Parathyroid adenoma (tissue), 2 donors: ENCODE data around the gene CAMKK2.

Experiments
- H2AFZ ChIP-seq: fragments of 300-600 bp; sonication (generic); one replicate; pipeline ENCODE4 v1.7.0; 2017; ENCODE audit warnings: antibody characterized with exemption, mild to moderate bottlenecking
- H3K27ac ChIP-seq: fragments of 300-600 bp; sonication (generic); one replicate; pipeline ENCODE4 v1.7.0; 2017
- H3K27me3 ChIP-seq: fragments of 300-600 bp; sonication (generic); one replicate; pipeline ENCODE4 v1.7.0; 2017; ENCODE audit warnings: low read length; ENCODE audit not compliant: control insufficient read depth, insufficient read depth
- H3K36me3 ChIP-seq: fragments of 300-600 bp; sonication (generic); one replicate; pipeline ENCODE4 v1.7.0; 2017; ENCODE audit warnings: low read length; ENCODE audit not compliant: control insufficient read depth, insufficient read depth
- H3K4me1 ChIP-seq: fragments of 300-600 bp; sonication (generic); one replicate; pipeline ENCODE4 v1.7.0; 2017; ENCODE audit warnings: control low read depth
- H3K4me2 ChIP-seq: fragments of 300-600 bp; sonication (generic); one replicate; pipeline ENCODE4 v1.7.0; 2017; ENCODE audit warnings: low read length
- H3K4me3 ChIP-seq: fragments of 300-600 bp; sonication (generic); one replicate; pipeline ENCODE4 v1.7.0; 2017; ENCODE audit warnings: low read depth, low read length
- H3K79me2 ChIP-seq: fragments of 300-600 bp; sonication (generic); one replicate; pipeline ENCODE4 v1.7.0; 2017; ENCODE audit warnings: control low read depth
- H3K9ac ChIP-seq: fragments of 300-600 bp; sonication (generic); one replicate; pipeline ENCODE4 v1.7.0; 2017; ENCODE audit warnings: mild to moderate bottlenecking
- H3K9me3 ChIP-seq: fragments of 300-600 bp; sonication (generic); one replicate; pipeline ENCODE4 v1.7.0; 2017; ENCODE audit warnings: low read length; ENCODE audit not compliant: control insufficient read depth
- CTCF ChIP-seq: fragments of 300-600 bp; sonication (generic); IDR thresholded peaks from one replicate; pipeline ENCODE4 v1.7.0; 2017; ENCODE audit warnings: antibody characterized with exemption, mild to moderate bottlenecking
- donor health status: primary hyperparathyroidism.

The CAMKK2 gene

GRCh38 chr12:121294151-121294889 is 2.2 kb downstream of the CAMKK2 start:
- H3K4me1 ChIP-seq: no peaks in the 10 kb centered on the region
- H3K27ac ChIP-seq: no peak overlapping the region
- H3K27me3 ChIP-seq: no peaks in the 10 kb centered on the region
- H3K4me2 ChIP-seq: no peak overlapping the region
- H3K9me3 ChIP-seq: no peaks in the 10 kb centered on the region
- peaks cover 8% of the 10 kb centered on the region for H3K79me2 ChIP-seq
- no peak overlapping the region for H3K4me3 ChIP-seq
- H3K36me3 ChIP-seq: no peaks in the 10 kb centered on the region
- no peak overlapping the region for H2AFZ ChIP-seq
- H3K9ac ChIP-seq: no peak overlapping the region
- no peak for TF ChIP-seq CTCF

- Histone ChIP-seq H3K36me3 (no peaks in the 10 kb centered on the region), H3K9me3 (no peaks in the 10 kb centered on the region), H3K4me3 (no peak overlapping the region), H3K79me2 (peaks cover 8% of the 10 kb centered on the region), H2AFZ (no peak overlapping the region), H3K9ac (no peak overlapping the region), H3K4me2 (no peak overlapping the region), H3K27ac (no peak overlapping the region), H3K27me3 (no peaks in the 10 kb centered on the region), H3K4me1 (no peaks in the 10 kb centered on the region)
- TF ChIP-seq CTCF: no peak
Measured at GRCh38 chr12:121293603-121294002, 2.9 kb downstream of the CAMKK2 start.

- H3K27ac ChIP-seq: no peak overlapping the region
- H3K9ac ChIP-seq: no peak overlapping the region
- no peaks in the 10 kb centered on the region for H3K27me3 ChIP-seq
- H3K4me2 ChIP-seq: no peak overlapping the region
- TF ChIP-seq CTCF: no peak
- H3K36me3 ChIP-seq: no peaks in the 10 kb centered on the region
- H2AFZ ChIP-seq: no peak overlapping the region
- H3K4me3 ChIP-seq: no peak overlapping the region
- no peaks in the 10 kb centered on the region for H3K9me3 ChIP-seq
- H3K79me2 ChIP-seq: peaks cover 19% of the 10 kb centered on the region
- H3K4me1 ChIP-seq: no peaks in the 10 kb centered on the region
Measured at GRCh38 chr12:121290410-121290809, 6.1 kb downstream of the CAMKK2 start.

DNA sequence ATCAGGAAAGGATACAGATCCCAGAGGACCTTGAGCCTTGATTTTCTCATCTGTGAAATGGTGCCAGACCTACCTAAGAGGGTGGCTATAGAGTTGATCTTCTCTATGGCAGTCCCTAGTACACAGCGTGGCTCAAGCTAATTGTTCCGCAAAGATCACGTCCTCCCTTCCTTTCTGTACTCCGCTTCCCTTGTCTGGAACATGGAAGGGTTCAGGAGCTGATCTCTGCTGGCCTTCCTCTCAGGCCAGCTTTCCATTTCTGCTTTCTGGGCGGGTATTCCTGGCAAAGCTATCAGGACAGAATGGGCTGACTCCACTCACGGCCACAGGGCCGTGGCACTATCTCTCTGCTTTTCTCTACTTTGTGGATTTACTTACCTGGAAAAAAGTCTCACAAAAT is 6.5 kb downstream of the CAMKK2 start:
- Histone ChIP-seq H3K79me2 (peaks cover 19% of the 10 kb centered on the region), H2AFZ (no peak overlapping the region), H3K27ac (no peak overlapping the region), H3K9me3 (no peaks in the 10 kb centered on the region), H3K9ac (no peak overlapping the region), H3K4me2 (no peak overlapping the region), H3K27me3 (no peaks in the 10 kb centered on the region), H3K4me1 (no peaks in the 10 kb centered on the region), H3K4me3 (no peak overlapping the region), H3K36me3 (no peaks in the 10 kb centered on the region)
- TF ChIP-seq CTCF: no peak

GRCh38 chr12:121288986-121289385 is 7.5 kb downstream of the CAMKK2 start:
- no peak overlapping the region for H3K27ac ChIP-seq
- no peak overlapping the region for H3K4me2 ChIP-seq
- no peak overlapping the region for H3K4me3 ChIP-seq

More at GRCh38 chr12:121288986-121289385, 7.5 kb downstream of the CAMKK2 start:
- TF ChIP-seq CTCF: no peak
- H3K79me2 ChIP-seq: peaks cover 15% of the 10 kb centered on the region
- no peak overlapping the region for H2AFZ ChIP-seq
- no peak overlapping the region for H3K9ac ChIP-seq
- no peaks in the 10 kb centered on the region for H3K4me1 ChIP-seq
- no peaks in the 10 kb centered on the region for H3K9me3 ChIP-seq
- no peaks in the 10 kb centered on the region for H3K36me3 ChIP-seq
- no peaks in the 10 kb centered on the region for H3K27me3 ChIP-seq
